ENCODE measurements around the gene GADD45A.

Gene GADD45A

DNA sequence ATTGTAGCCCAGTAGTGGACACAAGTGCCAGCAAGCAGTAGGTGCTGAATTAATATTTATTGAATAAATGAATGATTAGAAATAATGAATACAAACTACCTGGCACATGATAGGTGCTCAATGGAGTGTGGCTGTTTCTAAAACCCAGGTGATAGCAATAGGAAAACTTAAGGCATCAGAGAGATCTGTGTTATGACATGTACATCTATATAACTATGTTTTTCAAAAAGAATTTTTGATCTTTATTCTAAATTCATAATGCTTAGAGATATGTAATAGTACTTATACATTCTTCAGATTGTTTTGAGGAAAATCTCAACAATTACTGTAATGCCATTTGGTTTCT is 5.0 kb downstream of the GADD45A start:
- no peak for TF ChIP-seq EZH2phosphoT487 (conservative IDR thresholded peaks at IDR 0.05; ENCODE audit: low read length)
- TF ChIP-seq, protein P1, sequence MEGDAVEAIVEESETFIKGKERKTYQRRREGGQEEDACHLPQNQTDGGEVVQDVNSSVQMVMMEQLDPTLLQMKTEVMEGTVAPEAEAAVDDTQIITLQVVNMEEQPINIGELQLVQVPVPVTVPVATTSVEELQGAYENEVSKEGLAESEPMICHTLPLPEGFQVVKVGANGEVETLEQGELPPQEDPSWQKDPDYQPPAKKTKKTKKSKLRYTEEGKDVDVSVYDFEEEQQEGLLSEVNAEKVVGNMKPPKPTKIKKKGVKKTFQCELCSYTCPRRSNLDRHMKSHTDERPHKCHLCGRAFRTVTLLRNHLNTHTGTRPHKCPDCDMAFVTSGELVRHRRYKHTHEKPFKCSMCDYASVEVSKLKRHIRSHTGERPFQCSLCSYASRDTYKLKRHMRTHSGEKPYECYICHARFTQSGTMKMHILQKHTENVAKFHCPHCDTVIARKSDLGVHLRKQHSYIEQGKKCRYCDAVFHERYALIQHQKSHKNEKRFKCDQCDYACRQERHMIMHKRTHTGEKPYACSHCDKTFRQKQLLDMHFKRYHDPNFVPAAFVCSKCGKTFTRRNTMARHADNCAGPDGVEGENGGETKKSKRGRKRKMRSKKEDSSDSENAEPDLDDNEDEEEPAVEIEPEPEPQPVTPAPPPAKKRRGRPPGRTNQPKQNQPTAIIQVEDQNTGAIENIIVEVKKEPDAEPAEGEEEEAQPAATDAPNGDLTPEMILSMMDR (IDR thresholded peaks at IDR 0.05; ENCODE audit: insufficient read depth, low read length, poor library complexity, severe bottlenecking): no peak
- H2AFZ ChIP-seq (ENCODE audit: low read depth, low read length, severe bottlenecking): no peak overlapping the region
- H4K20me1 ChIP-seq (ENCODE audit: low read depth, low read length): no peaks in the 10 kb centered on the region
- no peaks in the 10 kb centered on the region for H3K27me3 ChIP-seq (ENCODE audit: low read length)
- no peaks in the 10 kb centered on the region for H3K79me2 ChIP-seq (ENCODE audit: insufficient read depth, low read length)
- H3K36me3 ChIP-seq (ENCODE audit: low read length): no peaks in the 10 kb centered on the region; the same call in 1 of the 2 replicates
- no peak overlapping the region for H3K4me2 ChIP-seq (ENCODE audit: low read depth, low read length, poor library complexity, severe bottlenecking)
- H3K9ac ChIP-seq (ENCODE audit: low read length): no peak overlapping the region
- no peak overlapping the region for H3K27ac ChIP-seq (ENCODE audit: low read depth, low read length)
- H3F3A ChIP-seq (ENCODE audit: insufficient read depth): no peaks in the 10 kb centered on the region
- no peaks in the 10 kb centered on the region for H3K9me2 ChIP-seq (replicated peaks; ENCODE audit: insufficient read depth, low read length)
- no peak overlapping the region for H3K4me3 ChIP-seq (ENCODE audit: insufficient read depth, low read length, poor library complexity, severe bottlenecking)
- H3K9me3 ChIP-seq (ENCODE audit: insufficient read depth, low read length): no peaks in the 10 kb centered on the region

GRCh38 chr1:67690411-67690810 is 5.4 kb downstream of the GADD45A start:
- no peak for TF ChIP-seq EZH2phosphoT487 (conservative IDR thresholded peaks at IDR 0.05; ENCODE audit: low read length)
- TF ChIP-seq, protein P1 (IDR thresholded peaks at IDR 0.05; ENCODE audit: insufficient read depth, low read length, poor library complexity, severe bottlenecking): no peak
- H3K27ac ChIP-seq (ENCODE audit: low read depth, low read length): no peak overlapping the region
- no peaks in the 10 kb centered on the region for H3K79me2 ChIP-seq (ENCODE audit: insufficient read depth, low read length)
- no peaks in the 10 kb centered on the region for H3K27me3 ChIP-seq (ENCODE audit: low read length)
- H2AFZ ChIP-seq (ENCODE audit: low read depth, low read length, severe bottlenecking): no peak overlapping the region
- H3K9ac ChIP-seq (ENCODE audit: low read length): no peak overlapping the region
- H3K4me3 ChIP-seq (ENCODE audit: insufficient read depth, low read length, poor library complexity, severe bottlenecking): no peak overlapping the region
- H3K9me3 ChIP-seq (ENCODE audit: insufficient read depth, low read length): no peaks in the 10 kb centered on the region
- H3K9me2 ChIP-seq (replicated peaks; ENCODE audit: insufficient read depth, low read length): no peaks in the 10 kb centered on the region
- H3K4me2 ChIP-seq (ENCODE audit: low read depth, low read length, poor library complexity, severe bottlenecking): no peak overlapping the region
- no peaks in the 10 kb centered on the region for H3F3A ChIP-seq (ENCODE audit: insufficient read depth)
- H4K20me1 ChIP-seq (ENCODE audit: low read depth, low read length): no peaks in the 10 kb centered on the region
- H3K36me3 ChIP-seq (ENCODE audit: low read length): no peaks in the 10 kb centered on the region; the same call in 1 of the 2 replicates

GRCh38 chr1:67691712-67692111 is 6.7 kb downstream of the GADD45A start:
- no peaks in the 10 kb centered on the region; the same call in 1 of the 2 replicates for H3K36me3 ChIP-seq (ENCODE audit: low read length)
- H3K9me2 ChIP-seq (replicated peaks; ENCODE audit: insufficient read depth, low read length): no peaks in the 10 kb centered on the region
- no peak overlapping the region for H2AFZ ChIP-seq (ENCODE audit: low read depth, low read length, severe bottlenecking)
- H3F3A ChIP-seq (ENCODE audit: insufficient read depth): no peaks in the 10 kb centered on the region
- H3K9ac ChIP-seq (ENCODE audit: low read length): no peak overlapping the region
- no peak overlapping the region for H3K4me3 ChIP-seq (ENCODE audit: insufficient read depth, low read length, poor library complexity, severe bottlenecking)
- H3K79me2 ChIP-seq (ENCODE audit: insufficient read depth, low read length): no peaks in the 10 kb centered on the region
- no peaks in the 10 kb centered on the region for H3K9me3 ChIP-seq (ENCODE audit: insufficient read depth, low read length)
- no peak overlapping the region for H3K4me2 ChIP-seq (ENCODE audit: low read depth, low read length, poor library complexity, severe bottlenecking)
- no peak overlapping the region for H3K27ac ChIP-seq (ENCODE audit: low read depth, low read length)
- TF ChIP-seq, protein P1 (IDR thresholded peaks at IDR 0.05; ENCODE audit: insufficient read depth, low read length, poor library complexity, severe bottlenecking): no peak
- no peak for TF ChIP-seq EZH2phosphoT487 (conservative IDR thresholded peaks at IDR 0.05; ENCODE audit: low read length)
- no peaks in the 10 kb centered on the region for H4K20me1 ChIP-seq (ENCODE audit: low read depth, low read length)
- no peaks in the 10 kb centered on the region for H3K27me3 ChIP-seq (ENCODE audit: low read length)

All from SU-DHL-6 (cell line).